DND-41 (cell line): ENCODE results near the gene CRIP1.

ENCODE experiments used
- EZH2 ChIP-seq: IDR thresholded peaks from 3 replicates; pipeline ENCODE4 v1.6.1; 2012; ENCODE audit warnings: borderline replicate concordance, low read depth, mild to moderate bottlenecking, moderate library complexity, low read length, inconsistent platforms; ENCODE audit not compliant: severe bottlenecking
- TF ChIP-seq, protein P1 (sequence below): IDR thresholded peaks from 2 replicates; pipeline ENCODE4 v1.5.1; 2012; ENCODE audit warnings: borderline replicate concordance, low read length, moderate library complexity, mild to moderate bottlenecking; ENCODE audit not compliant: poor library complexity, severe bottlenecking; ENCODE audit errors: extremely low read depth

DNA sequence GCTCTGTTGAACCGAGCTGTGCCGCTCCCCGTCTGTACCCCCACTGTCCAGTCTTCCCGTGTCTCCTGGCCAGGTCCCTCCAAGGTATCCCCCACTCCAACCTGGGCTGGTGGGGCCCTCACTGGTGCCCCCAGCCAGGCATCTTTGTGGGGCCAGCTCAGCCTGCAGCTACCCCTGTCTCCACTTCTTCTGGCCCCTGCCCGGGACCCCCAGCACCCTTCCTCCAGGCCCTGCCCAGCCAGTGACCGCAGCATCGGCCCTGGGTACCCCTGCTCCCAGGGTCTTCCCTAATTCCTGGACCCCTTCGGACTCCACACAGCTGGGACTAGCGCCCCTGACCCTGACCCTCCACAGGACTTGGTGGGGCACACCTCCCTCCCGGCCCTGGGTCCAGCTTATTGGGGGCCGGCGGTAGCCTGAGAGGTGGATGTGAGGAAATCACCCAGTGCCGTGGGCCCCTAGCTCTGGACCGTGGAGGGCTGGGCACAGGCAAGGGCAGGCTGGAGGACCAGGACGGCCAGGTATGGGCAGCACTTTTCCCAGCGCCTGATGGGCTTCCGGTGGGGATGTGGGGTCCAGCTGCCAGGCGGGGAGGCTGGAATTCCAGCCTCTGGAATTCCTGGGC lies 4.1 kb upstream of the CRIP1 start:
- TF ChIP-seq, protein P1, sequence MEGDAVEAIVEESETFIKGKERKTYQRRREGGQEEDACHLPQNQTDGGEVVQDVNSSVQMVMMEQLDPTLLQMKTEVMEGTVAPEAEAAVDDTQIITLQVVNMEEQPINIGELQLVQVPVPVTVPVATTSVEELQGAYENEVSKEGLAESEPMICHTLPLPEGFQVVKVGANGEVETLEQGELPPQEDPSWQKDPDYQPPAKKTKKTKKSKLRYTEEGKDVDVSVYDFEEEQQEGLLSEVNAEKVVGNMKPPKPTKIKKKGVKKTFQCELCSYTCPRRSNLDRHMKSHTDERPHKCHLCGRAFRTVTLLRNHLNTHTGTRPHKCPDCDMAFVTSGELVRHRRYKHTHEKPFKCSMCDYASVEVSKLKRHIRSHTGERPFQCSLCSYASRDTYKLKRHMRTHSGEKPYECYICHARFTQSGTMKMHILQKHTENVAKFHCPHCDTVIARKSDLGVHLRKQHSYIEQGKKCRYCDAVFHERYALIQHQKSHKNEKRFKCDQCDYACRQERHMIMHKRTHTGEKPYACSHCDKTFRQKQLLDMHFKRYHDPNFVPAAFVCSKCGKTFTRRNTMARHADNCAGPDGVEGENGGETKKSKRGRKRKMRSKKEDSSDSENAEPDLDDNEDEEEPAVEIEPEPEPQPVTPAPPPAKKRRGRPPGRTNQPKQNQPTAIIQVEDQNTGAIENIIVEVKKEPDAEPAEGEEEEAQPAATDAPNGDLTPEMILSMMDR, result no peak
- TF ChIP-seq EZH2, result no peak
